GM18502 (cell line): ENCODE results near the gene TRIP12.
"Not testable (repeated sequence)": the region's sequence is repeated elsewhere in the genome, so short reads cannot be mapped to it uniquely, and the experiment has no call there.

ENCODE experiments used
- ATAC-seq: cut with Tn5 transposase; IDR thresholded peaks from one replicate; pipeline ENCODE4 v1.9.1; 2021; ENCODE audit warnings: mild to moderate bottlenecking; ENCODE audit not compliant: unreplicated experiment, poor library complexity

TRIP12 gene

DNA sequence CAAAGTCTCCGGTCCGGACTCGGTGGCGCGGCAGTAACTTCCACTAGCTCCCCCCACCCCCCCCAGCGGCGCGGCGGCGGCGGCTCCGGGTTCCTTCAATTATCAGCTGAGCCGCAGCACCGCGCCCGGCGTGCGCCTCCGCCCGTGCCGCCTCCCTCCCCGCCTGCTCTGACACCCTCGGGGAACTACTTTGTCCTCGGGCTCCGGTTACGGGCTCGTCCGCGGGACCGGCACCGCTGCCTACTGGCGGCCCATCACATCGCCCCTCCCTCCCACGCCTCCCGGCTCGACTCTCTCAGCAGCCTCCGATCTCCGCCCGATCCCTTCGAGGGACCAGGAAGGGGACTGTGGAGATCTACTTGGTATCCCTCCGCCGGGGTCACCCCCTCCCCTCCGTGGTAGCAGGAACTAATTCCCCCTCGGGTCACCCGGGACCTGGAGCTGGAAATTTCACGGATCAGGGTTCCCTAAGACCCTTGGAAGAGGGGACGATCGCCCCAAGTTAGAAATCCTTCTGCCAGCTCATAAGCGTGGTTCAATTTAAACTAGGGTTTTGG, at the start of gene TRIP12:
Gene TRIP12, minus strand, starts transcription at position 118 of the 557 bp plus-strand sequence. CDS start 41,930 bp downstream, outside the sequence.
- peak; percentile 70 for ATAC-seq

- no peak for ATAC-seq
Measured at GRCh38 chr2:229971298-229971790, 49.5 kb upstream of the TRIP12 start.

GRCh38 chr2:229970406-229970805, 48.6 kb upstream of the TRIP12 start:
- no peak for ATAC-seq

GRCh38 chr2:229969921-229970320, 48.1 kb upstream of the TRIP12 start:
- no peak for ATAC-seq

DNA sequence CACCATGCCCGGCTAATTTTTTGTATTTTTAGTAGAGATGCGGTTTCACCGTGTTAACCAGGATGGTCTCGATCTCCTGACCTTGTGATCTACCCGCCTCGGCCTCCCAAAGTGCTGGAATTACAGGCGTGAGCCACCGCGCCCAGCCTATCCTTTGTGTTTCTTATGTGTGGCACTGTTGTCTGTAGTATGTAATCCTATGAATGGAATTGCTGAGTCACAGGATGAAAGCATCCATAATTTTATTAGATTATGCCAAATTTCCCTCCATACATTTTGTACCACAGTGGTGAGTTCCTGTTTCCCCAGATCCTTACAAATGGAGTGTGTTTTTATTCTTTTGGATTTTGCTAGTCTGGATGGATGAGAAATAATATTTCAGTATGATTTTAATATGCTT, 41.8 kb upstream of the TRIP12 start:
- not testable (repeated sequence) for ATAC-seq

- no peak for ATAC-seq
Measured at GRCh38 chr2:229956491-229956890, 34.7 kb upstream of the TRIP12 start.

DNA sequence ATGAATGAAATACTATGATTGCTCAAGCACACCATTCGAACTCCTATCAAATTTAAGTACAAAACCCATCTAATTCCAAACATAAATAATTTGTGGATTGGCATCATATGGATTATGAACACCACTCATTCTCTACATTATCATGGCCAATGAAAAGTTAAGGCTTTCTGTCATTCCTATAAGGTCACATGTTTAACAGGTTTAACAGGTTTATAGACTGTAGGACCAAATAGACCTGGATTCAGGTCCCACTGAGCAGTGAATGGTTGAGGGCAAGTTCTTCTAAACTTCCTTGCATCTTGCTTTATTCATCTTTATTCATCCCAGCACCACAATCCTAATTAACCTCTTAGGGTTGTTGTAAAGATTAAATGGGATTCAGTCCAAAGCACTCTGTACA, 33.9 kb upstream of the TRIP12 start:
- ATAC-seq: no peak

GRCh38 chr2:229952256-229952835, 30.5 kb upstream of the TRIP12 start:
- no peak for ATAC-seq

GRCh38 chr2:229947544-229947943, 25.7 kb upstream of the TRIP12 start:
- peak; percentile 82 for ATAC-seq

DNA sequence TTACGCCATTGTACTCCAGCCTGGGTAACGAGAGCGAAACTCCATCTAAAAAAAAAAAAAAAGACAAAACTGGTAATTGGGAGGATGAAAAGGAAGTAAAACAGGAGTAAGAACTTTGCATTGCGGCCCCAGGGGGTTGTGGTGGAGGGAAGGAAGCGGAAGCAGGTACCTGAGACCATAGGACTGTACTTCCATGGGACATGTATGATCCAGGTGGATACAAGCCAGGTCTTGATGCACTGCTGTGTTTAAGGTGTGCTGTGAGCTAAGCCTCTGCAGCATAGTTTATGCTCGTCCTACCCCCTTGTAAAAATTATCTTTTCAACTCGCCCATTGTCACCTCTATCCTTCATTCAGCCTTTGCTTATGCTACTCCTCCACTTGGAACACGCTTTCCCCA, 24.2 kb upstream of the TRIP12 start:
- no peak for ATAC-seq

DNA sequence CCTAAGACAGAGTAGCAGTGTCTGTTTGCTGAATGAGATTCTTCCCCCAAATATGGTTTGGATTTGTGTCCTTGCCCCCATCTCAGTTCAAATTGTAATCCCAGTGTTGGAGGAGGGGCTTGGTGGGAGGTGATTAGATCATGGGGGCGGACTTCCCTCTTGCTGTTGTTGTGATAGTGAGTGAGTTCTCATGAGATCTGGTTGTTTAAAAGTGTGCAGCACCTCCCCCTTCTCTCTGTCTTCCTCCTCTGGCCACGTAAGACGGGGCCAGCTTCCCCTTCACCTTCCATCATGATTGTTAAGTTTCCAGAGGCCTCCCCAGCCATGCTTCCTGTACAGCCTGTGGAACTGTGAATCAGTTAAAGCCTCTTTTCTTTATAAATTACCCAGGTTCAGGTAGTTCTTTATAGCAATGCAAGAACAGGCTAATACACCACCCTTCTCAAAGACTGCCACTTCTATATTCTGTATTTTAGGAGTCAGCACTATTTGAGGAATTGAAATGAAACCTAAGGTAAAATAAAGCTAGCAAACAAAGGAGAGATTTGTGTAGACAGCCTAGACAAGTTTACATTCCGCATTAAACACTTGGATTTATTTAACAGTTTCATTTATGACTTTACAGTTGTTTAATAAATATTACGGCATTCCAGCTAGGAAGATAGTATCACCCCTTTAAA, 22.1 kb upstream of the TRIP12 start:
- no peak for ATAC-seq

GRCh38 chr2:229943171-229943570, 21.4 kb upstream of the TRIP12 start:
- no peak for ATAC-seq

DNA sequence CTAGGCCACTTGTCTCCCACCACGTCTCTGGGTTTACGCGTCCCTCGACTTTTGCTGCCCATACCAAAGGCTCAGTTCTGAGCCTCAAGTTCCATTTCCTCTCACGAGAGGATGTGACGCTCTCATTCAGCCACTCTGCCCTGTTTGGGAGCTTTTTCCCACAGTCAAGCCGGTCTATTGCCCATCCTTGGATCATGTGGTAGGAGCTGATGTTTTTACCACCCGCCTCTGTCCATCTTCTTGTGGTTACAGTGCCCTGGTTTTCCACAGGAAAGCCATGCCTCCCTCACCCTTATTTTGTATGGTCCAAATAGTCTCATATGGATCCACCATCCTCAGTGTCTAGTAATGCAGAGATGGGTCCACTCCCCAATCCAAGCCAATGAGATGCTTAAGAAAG, 20.9 kb upstream of the TRIP12 start:
- ATAC-seq: no peak

- no peak for ATAC-seq
Measured at GRCh38 chr2:229937537-229937936, 15.7 kb upstream of the TRIP12 start.

GRCh38 chr2:229931241-229931640, 9.4 kb upstream of the TRIP12 start:
- ATAC-seq: no peak

DNA sequence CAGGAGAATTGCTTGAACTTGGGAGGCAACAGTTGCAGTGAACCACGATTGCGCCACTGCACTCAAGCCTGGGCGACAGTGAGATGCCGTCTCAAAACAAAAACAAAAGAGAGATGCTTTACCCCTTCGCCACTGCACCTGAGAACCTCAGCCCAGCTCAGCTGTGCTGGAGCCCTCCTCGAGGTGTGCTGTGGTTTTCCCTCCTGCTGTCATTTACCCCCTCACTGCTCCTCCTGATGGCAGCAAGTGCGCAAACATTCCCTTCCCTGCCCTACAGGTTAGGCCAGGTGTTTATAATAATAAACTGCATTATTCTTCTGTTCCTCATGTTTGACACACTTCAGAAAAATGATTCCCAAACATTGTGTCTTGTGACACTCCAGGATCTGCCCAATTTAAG, 8.8 kb upstream of the TRIP12 start:
- no peak for ATAC-seq

DNA sequence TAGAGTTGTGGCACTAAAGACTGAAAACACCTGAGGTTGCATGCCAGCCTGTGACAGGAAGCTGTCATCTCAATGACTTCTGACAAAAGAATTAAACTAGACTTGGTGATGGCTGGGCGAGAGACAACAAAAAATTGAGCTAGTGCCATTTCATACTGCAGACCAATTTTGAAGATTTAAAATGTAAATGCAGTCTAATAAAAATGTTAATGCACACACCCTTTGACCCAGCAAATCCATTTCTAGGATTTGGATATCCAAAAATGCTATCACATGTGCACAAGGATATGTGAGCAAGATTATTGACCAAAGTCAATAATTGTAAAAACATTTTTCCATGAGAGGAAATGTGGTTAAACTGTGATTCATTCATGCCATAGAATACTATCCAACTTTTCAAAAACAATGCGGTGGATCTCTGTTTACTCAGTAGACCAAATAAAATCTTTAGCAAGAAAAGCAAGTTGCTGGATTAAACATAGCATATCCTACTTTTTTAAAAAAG, 6.1 kb upstream of the TRIP12 start:
- no peak for ATAC-seq

GRCh38 chr2:229925201-229925600, 3.4 kb upstream of the TRIP12 start:
- no peak for ATAC-seq

DNA sequence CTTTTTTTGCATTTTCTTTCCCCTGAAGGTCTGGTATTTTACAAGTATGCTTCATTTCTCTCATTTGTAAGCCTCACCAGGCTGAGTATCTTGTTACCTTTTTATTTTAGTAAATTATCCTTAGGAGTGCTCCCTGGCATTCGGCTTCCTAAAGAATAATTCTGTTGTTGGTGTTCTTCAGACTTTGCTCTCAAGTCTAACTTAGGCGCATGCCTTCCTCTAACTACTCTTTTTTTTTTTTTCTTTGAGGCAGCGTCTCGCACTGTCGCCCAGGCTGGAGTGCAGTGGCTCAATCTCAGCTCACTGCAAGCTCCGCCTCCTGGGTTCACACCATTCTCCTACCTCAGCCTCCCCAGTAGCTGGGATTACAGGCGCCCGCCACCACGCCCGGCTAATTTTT, 2.7 kb upstream of the TRIP12 start:
- ATAC-seq: not testable (repeated sequence)

- ATAC-seq: peak; percentile 67
Measured at GRCh38 chr2:229922449-229923386, 909 bp upstream of the TRIP12 start, which contains the start of gene FBXO36. Gene FBXO36 (plus strand): TSS chr2:229922503. CDS start chr2:229922514, 11 bp downstream.
